Activated T-helper 1 cell treated with anti-CD3 and anti-CD28 coated beads, Interleukin-2, amount 50 U/mL, for 16 hours (primary cell): ENCODE data around the gene C2orf49.

ENCODE experiments used
- DNase-seq, 2 donors: peaks; one replicate each; pipeline ENCODE4 v3.0.0-alpha.2; 2020; ENCODE audit warnings: low read depth in 1 of 2, low spot score in 1 of 2

The C2orf49 gene

DNA sequence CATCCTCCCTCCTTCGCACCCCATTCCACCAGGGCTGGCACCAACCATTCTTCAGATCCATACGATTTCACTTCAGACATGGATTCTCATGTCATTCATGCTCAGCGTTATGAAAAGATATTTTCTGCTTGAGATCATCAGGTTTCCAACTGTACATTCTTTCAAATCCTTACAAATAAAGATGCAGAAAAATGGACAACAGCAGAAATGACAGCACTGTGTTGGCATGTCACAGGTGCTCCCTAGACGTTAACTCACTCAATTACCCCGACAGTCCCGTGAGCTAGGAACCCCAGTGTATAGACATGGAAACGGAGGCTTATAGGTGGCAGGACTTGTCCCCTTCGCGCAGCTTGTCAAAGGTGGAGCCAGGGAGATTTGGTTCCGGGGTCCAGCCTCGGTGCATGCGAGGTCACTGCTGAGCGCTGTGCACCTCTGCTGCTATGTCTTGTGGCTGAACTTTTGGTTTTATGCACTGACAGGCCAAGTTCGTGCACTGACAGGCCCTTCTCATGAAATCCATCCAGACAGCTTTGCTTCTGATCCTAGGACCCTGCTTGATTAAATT is 43.8 kb downstream of the C2orf49 start:
- no peak for DNase-seq

DNA sequence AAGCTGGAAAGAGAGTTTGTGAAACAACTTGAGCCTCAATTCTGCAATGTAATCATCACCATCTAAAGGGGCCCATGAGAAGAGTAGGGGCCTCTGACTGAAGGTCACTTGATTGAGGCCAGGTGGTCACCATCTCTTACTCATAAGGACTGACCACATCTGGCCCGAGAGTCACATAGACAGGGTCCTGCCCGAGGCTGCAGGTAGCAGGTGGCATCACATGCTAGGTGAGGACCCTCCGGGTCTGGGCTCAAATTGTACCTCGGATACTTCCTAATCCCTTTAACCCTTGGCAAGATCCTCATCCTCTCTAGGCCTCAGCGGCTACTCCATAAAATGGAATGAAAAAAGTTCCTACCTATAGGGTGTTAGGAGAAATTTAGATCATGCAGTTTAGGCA is 44.8 kb downstream of the C2orf49 start:
- no peak for DNase-seq

DNA sequence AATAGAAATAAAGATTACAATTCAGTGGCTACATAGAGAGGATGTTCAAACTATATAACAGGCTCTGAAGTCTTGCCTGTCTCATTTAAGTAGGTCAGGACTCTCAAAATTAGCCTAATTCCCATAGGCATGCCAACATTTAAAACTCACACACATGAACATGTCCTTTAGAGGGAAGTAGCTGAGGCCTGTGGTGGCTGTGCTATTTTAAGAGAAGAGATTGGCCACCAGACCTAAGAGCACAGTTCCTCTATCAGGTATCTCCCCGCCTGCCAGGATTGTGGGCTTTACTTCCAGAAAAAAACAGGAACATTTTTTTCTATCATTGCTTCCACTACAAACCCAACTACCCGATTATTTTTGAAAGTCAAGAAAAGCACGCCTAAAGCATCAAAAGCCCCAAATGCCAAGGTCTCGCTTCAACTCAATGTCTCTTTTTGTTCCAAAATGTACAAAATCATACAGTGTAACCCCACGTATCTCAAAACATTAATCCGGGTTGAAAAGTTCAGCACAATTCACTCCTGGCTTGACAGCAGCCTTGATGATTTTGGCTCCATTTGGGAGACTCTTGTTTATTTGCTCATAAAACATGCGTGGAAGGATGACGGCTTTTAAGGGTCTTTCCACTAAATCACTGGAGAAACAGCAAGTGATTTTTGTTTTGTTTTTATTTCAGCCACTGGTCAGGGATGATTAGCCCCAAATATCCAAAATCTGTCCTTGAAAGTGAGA is 46.3 kb downstream of the C2orf49 start:
- DNase-seq = no peak

DNA sequence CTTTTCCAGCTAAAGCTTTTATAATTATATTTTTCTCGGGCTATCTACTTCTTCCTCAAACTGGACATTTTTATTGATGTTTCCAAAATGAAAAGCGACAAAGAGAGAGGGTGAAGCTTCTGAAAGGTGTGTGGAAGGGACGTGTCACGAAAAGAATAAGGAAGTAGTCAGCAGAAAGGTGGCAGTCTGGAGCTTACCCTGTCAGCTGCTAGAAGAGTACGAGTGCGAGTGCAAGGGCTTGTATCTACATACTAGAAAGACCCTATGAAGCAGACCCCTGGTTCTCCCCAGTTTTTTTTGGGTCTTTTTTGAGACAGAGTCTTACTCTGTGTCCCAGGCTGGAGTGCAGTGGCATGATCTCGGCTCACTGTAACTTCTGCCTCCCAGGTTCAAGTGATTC is 46.9 kb downstream of the C2orf49 start:
- DNase-seq = no peak

DNA sequence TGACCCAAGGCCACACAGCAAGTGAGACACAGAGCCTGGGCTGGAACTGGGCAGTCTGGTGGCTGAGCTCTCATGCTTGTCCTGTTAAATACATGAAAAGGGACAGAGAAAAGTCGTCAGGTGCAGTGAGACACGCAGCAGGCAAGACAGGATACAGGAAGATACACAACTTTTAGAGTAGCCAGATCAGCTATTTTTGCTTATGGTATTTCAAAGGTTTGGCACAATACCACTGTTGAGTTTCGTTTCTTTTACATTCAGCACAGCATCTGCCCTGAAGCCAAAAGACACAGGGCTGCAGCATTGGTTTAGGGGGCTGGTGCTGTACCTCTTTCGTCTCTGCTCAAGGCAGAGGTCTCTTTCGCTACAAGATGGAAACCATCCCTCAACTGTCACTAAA is 47.5 kb downstream of the C2orf49 start:
- DNase-seq = no peak

DNA sequence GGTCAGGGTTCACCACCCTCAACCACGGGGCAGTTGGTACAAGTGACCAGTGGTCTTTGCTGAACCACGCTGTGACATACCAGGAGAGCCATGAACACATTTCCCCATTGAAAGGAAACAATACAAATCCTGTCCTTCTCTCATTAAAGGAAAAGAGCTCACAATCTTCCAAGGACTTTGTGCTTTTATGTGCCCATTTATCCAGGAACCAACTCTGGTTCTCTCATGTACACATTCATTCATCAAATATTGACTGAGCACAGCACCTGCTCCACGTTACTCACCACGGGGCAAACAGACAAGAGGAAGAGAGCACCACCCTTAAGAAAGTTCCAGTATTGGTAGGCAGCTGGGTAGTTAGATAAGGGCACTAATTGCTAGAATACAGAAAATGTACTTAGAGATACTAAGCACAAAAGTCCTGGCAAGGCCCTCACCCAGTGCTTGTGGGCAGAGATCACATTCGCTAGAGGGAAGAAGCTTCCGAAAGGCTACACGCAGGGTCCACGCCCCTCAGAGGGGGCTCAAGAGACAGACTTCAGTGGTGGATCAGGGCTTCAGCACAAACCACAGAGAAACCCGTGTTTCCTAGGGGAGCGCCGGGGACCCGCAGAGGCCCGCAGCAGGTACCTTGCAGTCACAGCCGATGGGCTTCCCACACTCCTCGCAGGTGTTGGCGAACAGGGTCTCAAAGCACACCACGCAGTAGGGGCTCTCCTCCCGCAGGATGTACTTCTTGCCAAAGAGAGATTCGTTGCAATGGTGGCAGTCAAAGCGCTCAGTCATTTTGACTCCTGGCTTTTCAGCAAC is 48.6 kb downstream of the C2orf49 start:
- no peak for DNase-seq

DNA sequence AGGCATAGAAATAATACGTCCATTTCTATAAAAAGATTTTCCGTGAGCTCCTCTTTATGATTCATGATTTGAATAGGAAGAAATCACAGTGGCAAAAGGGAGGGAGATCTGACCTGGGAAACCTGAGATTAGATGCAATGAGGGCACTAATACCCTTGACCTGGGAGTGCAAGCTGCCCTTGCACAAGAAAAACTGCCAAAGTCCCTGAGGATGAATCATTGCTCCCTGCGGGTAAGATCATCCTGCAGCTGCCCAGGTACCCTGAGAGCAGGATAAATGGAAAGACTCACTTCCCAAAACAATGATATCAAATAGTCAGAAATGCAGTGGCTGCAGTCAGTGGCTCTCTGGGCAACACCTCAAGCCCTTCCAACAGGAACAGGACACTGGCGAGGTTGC is 49.9 kb downstream of the C2orf49 start:
- no peak for DNase-seq

DNA sequence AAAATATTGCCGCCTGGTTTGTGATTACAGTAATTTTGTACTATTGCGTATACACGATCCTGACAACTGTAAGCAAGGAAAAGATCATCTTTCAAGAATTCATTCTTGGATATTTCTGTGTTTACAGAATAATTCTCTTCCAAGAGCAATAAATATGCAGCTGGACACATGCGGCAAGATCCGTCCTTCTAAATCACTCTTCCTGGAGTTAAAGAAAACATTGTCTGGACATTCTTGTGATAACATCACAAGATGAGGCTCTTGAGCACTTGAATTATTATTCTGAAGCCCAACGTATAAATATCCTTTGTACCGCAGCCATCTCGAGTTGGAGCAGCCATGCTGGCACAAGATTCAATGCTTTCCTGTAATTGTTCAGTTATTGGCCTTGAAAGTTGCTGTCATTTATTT is 51.6 kb downstream of the C2orf49 start:
- DNase-seq = no peak

DNA sequence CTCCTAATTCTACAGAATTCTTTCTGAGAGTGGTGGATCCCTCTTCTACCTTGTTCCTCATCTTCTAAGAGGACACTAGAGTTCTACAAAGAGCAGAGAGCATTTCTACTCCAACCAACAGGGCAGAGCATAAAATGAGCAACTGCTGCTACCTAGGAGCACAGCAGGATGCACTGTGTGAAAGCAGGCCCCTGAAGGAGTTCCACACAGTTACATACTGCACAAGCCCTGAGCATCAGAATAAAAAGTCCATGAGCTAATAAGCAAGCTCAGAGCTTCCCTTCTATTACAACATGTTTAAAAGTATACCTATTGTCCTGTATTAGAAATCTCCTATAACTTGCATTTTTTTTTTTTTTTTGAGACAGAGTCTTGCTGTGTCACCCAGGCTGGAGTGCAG is 53.1 kb downstream of the C2orf49 start:
- DNase-seq = no peak

DNA sequence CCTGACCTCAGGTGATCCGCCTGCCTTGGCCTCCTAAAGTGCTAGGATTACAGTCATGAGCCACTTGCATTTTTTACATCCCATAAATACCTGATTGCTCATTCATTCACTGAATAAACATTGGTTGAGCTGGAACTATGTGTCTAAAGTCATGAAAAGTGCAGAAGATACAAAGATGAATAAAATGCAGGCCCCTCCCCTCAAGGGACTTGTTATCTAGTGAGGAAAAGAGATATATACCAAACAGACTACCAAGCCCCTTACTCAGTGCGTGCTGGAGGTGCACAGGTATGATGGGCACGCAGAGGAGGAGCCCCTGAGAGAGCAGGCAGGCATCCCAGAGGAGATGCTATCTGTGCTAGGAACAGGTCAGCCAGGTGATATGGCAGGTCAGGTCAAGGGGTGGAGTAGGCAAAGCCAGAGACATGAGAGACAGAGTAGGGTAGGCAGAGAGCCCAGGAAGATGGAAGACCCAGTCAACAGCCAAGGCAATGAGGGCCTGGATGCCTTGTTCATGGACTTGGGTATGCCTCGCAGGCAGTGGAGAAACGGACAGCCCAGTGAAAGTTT is 53.8 kb downstream of the C2orf49 start:
- DNase-seq = no peak

DNA sequence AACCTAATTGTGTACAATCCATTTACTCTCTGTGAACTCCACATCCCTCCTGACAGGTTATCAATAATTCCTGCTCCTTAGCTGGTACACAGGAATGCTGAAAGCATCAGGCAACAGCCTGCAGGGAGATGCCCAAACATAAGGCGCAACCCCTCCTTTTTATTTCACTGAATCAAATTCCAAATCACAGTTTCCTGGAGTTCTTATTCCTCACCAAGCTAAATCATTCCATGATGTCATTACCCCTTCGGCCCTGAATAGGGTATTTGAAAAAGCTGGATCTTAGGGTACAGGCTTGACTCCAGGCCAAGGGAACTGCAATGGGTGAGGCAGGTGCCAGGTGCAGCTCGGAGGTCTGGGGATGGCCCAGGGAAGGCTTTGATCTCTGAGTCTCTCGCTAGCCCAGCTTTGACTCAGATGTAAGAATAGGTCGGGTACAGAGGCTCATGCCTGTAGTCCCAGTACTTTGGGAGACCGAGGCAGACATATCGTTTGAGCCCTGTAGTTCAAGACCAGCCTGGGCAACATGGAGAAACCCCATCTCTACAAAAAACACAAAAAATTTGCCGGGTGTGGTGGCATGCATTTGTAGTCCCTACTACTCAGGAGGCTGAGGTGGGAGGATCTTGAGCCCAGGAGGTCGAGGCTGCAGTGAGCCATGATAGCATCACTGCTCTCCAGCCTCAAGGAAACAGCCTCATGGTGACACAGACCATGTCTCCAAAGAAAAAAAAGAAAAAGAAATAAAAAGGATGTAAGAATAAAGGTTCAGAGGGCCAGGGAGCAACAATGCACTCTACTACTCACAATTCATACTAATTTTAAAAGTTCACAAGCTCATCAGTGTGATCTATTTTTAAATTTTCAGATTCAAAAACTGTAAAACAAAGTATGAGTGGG is 54.7 kb downstream of the C2orf49 start:
- DNase-seq = no peak

DNA sequence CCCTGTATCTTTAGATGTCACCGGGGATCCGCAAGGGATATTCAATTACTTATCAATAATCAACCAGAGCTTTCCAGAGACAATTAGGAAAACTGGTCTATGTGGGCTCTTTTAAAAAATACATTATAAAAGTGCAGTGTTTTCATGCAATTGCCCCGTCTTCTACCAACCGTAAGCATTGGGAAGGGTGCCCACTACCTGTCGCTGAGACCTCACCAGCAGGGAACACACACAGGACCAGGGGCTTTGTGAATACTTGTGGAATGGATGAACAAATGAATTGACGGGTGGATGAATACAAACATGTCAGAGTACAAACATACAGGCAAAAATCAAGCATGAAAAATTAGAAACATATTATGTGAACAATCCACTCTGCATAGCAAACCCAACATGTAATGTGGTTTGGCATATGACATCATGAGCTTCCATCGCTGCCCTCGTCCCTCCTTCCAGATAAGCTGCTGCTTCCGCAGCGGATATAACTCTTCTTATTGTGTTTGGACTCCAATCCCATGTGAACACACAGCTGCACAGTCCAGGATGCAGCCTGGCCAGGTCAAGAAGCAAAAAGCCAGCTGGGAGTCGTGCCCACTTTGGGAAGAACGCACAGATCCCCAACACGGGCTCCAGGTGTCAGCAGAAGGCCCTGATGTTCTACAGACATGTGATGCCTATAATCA is 56.2 kb downstream of the C2orf49 start:
- DNase-seq = no peak

DNA sequence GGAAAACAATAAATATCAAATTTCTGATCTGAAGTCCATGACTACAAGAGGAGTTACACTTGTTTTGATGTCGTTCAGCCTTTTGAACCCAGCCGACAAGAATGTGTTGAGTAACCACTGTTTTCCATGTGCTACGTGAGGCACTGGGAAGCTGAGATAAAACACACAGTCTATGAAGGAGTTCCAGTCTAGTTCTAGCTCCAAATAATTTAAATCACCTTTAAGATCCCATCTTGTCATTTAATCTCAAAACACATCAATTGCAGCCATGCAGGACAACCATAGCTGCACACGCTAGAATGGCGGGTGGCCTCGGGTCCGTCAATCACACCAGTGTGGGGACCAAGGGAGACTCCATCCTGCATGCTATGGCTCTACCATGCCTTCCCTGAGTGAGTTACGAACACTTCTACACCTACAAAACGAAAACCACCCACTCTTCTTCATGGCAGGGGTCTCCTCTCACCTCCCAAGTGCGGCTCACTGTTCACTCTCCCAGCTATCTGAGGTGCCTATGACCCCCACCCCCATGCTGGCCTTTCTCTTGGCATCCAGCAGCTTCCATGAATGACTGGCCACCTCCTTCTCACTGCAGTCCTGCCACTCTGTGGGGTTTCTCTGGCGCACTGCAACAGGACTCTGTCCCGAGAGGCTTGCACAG is 57.7 kb downstream of the C2orf49 start:
- no peak for DNase-seq

DNA sequence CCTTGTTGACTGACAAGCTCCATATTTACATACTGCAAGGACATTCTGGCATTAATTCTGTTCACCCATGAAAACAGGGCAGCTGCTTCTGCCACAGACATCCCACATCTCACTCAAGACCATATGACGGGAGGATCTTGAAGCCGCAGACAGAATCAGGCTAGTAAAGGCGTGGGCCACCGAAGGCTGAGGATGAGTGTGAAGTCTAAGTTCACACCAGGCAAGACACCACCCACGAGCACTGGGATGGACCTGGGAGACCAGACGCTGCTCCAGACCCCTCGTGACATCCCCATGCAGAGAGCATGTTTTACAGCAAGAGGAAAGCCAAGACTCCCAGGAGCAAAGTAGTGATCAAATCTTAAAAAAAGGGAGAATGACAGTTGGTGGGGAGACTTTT is 58.4 kb downstream of the C2orf49 start:
- DNase-seq = no peak

DNA sequence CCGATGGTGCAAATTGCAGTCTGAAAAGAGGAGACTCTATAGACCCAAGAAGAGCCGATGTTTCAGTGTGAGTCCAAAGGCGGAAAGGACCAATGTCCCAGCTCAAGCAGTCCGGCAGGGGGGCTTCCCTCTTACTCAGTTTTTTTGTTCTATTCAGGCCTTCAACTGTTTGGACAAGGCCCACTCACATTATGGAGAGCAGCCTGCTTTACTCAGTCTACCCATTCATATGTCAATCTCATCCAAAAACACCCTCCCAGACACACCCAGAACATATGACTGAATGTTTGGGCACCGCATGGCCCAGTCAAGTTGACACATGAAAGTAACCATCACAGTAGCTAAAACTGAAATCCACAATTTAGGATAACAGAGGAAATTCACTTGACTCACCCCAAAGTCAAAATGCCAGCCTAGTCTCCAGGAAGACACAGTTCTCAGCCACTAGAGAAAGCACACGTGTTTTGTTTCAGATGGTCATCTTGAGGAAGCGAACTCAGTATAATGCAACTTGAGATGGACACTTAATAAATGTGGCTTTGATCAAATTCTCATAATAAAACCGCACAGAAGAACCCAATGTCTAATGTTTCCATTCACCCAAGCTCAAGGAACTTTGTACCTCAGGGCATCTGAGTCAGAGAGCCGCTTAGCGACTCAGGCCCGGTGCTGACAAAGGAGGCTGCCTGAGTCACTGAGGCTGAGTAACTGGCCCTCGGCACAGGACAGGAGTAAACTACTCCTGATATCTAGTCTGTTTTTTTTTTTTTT is 59.1 kb downstream of the C2orf49 start:
- DNase-seq = no peak

DNA sequence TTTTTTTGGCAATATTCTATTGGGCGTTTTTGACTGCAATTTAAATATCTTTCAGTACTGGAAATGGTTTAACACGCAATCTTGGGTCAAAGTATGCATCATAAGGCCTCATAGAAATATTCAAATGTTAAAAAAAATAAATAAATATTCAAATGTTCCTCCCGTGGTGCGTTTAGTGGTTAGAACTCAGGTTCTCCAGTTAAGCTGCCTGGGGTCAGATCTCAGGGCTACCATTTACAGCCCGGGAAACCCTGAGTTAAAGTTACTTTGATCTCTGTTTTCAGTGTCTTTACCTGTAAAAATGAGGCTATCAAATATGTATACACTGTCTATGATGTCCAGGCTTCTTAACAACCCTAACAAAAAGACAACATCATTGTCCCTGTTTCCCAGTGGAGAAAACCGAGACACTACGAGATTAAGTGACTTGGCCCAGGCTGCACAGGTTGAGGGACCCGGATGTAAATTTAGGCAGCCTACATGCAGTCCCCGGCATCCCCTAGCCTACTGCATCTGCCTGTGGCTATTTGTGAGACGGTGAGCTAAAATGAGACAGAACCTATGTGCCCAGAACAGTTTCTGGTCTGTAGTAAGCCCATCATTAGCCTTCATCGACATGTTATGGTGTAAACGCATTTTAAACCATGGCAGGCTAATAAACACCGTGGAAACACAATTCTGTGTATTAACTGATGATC is 59.8 kb downstream of the C2orf49 start:
- no peak for DNase-seq

DNA sequence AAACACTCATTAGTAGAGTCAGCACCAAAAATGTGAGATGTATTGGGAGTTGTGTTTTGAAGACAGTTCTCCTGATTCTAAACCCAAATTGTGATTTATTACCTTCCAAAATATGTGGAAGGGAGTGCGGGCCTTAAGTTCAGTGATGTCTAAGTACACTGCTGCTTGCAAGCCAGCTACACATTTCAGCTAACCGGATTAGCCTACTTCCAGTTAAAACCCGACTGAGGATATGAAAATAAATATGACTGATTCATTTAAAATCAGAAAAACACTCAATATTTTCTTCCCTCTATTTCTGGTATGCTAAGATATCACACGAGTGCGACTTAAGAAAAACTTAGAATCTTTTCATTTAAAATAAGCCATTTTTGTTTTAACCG is 60.6 kb downstream of the C2orf49 start:
- DNase-seq = no peak

DNA sequence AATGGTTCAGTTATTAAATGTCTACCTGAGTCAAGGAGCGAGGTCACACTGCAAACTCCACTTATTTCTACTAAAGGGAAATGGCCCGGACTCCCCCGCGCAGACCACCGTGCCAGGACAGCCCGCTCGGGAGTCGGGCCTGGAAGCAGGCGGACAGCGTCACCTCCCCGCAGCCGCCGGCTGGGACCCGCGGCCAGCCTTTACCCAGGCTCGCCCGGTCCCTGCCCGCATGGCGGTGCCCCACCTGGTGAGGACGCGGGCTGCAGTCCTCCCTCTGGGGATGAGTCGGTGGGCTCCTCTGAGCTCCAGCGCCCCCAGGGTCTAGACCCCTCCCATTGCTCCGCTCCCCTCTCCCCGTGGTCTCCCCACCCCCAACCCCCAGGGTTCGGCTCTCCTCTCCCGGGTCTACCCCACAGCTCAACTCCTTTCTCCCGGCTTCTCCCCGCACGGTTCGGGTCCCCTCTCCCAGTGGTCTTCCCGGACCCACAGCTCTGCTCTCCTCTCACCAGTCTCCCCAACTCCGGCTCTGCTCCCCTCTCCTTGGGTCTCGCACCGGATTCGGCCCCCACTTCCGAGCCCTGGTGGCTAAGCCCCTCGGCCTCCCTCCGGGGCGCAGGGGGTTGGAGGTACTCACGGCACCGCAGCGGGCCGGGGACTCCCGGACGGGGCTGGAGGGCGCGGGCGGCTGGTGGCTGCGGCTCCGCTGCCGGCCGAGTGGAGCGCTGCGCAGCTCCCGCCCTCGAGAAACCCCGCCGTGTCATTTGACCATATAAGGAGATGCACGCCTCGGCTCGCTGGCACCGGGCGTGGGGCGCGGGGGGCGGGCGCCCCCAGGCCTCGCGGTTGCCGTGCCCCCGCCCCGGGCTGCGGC is 61.2 kb downstream of the C2orf49 start, which contains the start of gene FHL2:
FHL2 (minus strand) TSS at position 716 of the 871 bp plus-strand sequence. CDS start 12,535 bp downstream, outside the sequence.
- DNase-seq = peak; percentile 25 to 44
